H1 (cell line): ENCODE results near the gene AMH. TPM values are rescaled to one million over a fixed set of nuclear protein-coding genes. Genes with fewer than 3 reads are reported as not detected.

ENCODE experiments used
- POLR2A ChIP-seq, 2 experiments: IDR thresholded peaks; 1 replicate in 1 of 2; 2 replicates in 1 of 2; pipeline ENCODE4 v1.6.1; 2011; ENCODE audit warnings: low read depth in 2 of 2, low read length in 2 of 2, mild to moderate bottlenecking in 2 of 2; ENCODE audit errors: control extremely low read depth in 1 of 2
- RAD21 ChIP-seq, 2 experiments: IDR thresholded peaks in 1 of 2; conservative IDR thresholded peaks in 1 of 2; 2 replicates each; pipeline ENCODE4 v1.6.1; 2011; ENCODE audit warnings: low read depth in 2 of 2, low read length in 2 of 2, improper control_type of control experiment in 1 of 2, inconsistent platforms in 1 of 2, mild to moderate bottlenecking in 1 of 2, moderate library complexity in 1 of 2
- SIN3A ChIP-seq, 2 experiments: IDR thresholded peaks in 1 of 2; conservative IDR thresholded peaks in 1 of 2; 2 replicates each; pipeline ENCODE4 v1.6.1; 2011 to 2012; ENCODE audit warnings: low read length in 2 of 2, improper control_type of control experiment in 1 of 2, low read depth in 1 of 2, mild to moderate bottlenecking in 1 of 2
- polyA plus RNA-seq, 7 experiments: library from polyadenylated mRNA; depleted of rRNA in 3 of 7; stranded (reverse) in 5 of 7; unstranded in 2 of 7; fragments of >200 nt in 5 of 7; fragments of 200-250 nt in 2 of 7; gene quantifications; 1 replicate in 5 of 7; 2 replicates in 1 of 7; 4 replicates in 1 of 7; pipeline versions ENCODE4 v1.2.1 to v1.2.3, GENCODE V29; 2011 to 2013; ENCODE audit warnings: missing spikeins in 2 of 7, mixed read lengths in 2 of 7
- total RNA-seq: library from RNA; stranded (reverse); fragmentation: NEBNext Ultra II Directional; extraction: Animal tissue kit (Norgen Biotek cat#: 25700); gene quantifications from 2 replicates; pipeline ENCODE4 v1.2.1, GENCODE V29; 2021
- TF ChIP-seq, protein P1 (sequence below): fragments of 300-600 bp; sonication (generic); IDR thresholded peaks from 2 replicates; pipeline ENCODE4 v1.7.1; 2012; ENCODE audit warnings: low read length, moderate library complexity, mild to moderate bottlenecking, inconsistent platforms; ENCODE audit not compliant: insufficient replicate concordance
- TF ChIP-seq, protein P2 (sequence below), 3 experiments: IDR thresholded peaks; 1 replicate in 2 of 3; 2 replicates in 1 of 3; pipeline versions ENCODE4 v1.5.1 to v1.6.1; 2011; ENCODE audit warnings: low read length in 3 of 3, mild to moderate bottlenecking in 3 of 3, inconsistent platforms in 2 of 3, low read depth in 1 of 3, moderate library complexity in 1 of 3; ENCODE audit not compliant: insufficient read depth in 1 of 3; ENCODE audit errors: control extremely low read depth in 1 of 3
- TF ChIP-seq, protein P3 (sequence below): IDR thresholded peaks from 2 replicates; pipeline ENCODE4 v1.6.1; 2012; ENCODE audit warnings: inconsistent platforms

The AMH gene
- total and polyA plus RNA-seq, 2 of the 8 experiments (the other 6 are each of a cell fraction or from before 2014, with no cell fraction given) = 10.5 to 15.4 TPM

DNA sequence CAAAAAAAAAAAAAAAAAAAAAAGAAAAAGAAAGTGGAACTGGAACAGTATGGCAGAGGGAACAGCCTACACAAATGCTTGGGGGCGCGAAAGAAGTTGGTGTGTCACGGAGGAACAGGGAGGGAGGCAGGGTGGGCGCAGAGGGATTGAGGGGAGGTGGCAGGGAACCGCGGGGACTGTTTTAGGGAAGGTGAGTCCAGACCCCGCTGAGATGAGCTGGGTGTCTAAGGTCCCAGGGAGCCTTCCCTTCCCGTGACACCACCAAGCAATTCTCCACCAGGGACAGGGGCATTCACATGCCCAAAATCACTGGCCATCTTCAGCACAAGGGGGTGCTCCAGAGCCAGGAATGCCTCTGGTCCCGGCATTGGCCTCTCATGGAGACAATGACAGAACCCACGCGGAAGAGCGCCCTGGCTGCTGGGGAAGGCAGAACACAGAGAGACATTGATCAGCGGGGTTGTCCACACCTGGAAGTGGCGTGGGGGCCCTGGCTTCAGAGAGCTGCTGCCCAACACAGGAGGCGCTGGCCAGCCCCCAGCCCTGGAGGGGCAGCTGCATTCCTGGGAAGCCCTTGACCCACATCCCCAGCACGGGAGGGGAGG lies 25.9 kb downstream of the AMH start (continued):
- TF ChIP-seq, protein P1, sequence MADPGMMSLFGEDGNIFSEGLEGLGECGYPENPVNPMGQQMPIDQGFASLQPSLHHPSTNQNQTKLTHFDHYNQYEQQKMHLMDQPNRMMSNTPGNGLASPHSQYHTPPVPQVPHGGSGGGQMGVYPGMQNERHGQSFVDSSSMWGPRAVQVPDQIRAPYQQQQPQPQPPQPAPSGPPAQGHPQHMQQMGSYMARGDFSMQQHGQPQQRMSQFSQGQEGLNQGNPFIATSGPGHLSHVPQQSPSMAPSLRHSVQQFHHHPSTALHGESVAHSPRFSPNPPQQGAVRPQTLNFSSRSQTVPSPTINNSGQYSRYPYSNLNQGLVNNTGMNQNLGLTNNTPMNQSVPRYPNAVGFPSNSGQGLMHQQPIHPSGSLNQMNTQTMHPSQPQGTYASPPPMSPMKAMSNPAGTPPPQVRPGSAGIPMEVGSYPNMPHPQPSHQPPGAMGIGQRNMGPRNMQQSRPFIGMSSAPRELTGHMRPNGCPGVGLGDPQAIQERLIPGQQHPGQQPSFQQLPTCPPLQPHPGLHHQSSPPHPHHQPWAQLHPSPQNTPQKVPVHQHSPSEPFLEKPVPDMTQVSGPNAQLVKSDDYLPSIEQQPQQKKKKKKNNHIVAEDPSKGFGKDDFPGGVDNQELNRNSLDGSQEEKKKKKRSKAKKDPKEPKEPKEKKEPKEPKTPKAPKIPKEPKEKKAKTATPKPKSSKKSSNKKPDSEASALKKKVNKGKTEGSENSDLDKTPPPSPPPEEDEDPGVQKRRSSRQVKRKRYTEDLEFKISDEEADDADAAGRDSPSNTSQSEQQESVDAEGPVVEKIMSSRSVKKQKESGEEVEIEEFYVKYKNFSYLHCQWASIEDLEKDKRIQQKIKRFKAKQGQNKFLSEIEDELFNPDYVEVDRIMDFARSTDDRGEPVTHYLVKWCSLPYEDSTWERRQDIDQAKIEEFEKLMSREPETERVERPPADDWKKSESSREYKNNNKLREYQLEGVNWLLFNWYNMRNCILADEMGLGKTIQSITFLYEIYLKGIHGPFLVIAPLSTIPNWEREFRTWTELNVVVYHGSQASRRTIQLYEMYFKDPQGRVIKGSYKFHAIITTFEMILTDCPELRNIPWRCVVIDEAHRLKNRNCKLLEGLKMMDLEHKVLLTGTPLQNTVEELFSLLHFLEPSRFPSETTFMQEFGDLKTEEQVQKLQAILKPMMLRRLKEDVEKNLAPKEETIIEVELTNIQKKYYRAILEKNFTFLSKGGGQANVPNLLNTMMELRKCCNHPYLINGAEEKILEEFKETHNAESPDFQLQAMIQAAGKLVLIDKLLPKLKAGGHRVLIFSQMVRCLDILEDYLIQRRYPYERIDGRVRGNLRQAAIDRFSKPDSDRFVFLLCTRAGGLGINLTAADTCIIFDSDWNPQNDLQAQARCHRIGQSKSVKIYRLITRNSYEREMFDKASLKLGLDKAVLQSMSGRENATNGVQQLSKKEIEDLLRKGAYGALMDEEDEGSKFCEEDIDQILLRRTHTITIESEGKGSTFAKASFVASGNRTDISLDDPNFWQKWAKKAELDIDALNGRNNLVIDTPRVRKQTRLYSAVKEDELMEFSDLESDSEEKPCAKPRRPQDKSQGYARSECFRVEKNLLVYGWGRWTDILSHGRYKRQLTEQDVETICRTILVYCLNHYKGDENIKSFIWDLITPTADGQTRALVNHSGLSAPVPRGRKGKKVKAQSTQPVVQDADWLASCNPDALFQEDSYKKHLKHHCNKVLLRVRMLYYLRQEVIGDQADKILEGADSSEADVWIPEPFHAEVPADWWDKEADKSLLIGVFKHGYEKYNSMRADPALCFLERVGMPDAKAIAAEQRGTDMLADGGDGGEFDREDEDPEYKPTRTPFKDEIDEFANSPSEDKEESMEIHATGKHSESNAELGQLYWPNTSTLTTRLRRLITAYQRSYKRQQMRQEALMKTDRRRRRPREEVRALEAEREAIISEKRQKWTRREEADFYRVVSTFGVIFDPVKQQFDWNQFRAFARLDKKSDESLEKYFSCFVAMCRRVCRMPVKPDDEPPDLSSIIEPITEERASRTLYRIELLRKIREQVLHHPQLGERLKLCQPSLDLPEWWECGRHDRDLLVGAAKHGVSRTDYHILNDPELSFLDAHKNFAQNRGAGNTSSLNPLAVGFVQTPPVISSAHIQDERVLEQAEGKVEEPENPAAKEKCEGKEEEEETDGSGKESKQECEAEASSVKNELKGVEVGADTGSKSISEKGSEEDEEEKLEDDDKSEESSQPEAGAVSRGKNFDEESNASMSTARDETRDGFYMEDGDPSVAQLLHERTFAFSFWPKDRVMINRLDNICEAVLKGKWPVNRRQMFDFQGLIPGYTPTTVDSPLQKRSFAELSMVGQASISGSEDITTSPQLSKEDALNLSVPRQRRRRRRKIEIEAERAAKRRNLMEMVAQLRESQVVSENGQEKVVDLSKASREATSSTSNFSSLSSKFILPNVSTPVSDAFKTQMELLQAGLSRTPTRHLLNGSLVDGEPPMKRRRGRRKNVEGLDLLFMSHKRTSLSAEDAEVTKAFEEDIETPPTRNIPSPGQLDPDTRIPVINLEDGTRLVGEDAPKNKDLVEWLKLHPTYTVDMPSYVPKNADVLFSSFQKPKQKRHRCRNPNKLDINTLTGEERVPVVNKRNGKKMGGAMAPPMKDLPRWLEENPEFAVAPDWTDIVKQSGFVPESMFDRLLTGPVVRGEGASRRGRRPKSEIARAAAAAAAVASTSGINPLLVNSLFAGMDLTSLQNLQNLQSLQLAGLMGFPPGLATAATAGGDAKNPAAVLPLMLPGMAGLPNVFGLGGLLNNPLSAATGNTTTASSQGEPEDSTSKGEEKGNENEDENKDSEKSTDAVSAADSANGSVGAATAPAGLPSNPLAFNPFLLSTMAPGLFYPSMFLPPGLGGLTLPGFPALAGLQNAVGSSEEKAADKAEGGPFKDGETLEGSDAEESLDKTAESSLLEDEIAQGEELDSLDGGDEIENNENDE = no peak
- TF ChIP-seq, protein P2, sequence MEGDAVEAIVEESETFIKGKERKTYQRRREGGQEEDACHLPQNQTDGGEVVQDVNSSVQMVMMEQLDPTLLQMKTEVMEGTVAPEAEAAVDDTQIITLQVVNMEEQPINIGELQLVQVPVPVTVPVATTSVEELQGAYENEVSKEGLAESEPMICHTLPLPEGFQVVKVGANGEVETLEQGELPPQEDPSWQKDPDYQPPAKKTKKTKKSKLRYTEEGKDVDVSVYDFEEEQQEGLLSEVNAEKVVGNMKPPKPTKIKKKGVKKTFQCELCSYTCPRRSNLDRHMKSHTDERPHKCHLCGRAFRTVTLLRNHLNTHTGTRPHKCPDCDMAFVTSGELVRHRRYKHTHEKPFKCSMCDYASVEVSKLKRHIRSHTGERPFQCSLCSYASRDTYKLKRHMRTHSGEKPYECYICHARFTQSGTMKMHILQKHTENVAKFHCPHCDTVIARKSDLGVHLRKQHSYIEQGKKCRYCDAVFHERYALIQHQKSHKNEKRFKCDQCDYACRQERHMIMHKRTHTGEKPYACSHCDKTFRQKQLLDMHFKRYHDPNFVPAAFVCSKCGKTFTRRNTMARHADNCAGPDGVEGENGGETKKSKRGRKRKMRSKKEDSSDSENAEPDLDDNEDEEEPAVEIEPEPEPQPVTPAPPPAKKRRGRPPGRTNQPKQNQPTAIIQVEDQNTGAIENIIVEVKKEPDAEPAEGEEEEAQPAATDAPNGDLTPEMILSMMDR (IDR thresholded peaks at IDR 0.05; ENCODE audit: control extremely low read depth in 1 of 3, insufficient read depth in 1 of 3, low read depth in 1 of 3, low read length in 3 of 3) = peak; percentile 86 to 91 (median 89)
- TF ChIP-seq SIN3A (conservative IDR thresholded peaks at IDR 0.05 in 1 of 2, IDR thresholded peaks at IDR 0.05 in 1 of 2; ENCODE audit: low read depth in 1 of 2, low read length in 2 of 2) (peak; percentile 30 to 77; a peak in 2 of 4 replicates), RAD21 (IDR thresholded peaks at IDR 0.05 in 1 of 2, conservative IDR thresholded peaks at IDR 0.05 in 1 of 2; ENCODE audit: low read depth in 2 of 2, low read length in 2 of 2) (peak; percentile 82 to 84), POLR2A (IDR thresholded peaks at IDR 0.05; ENCODE audit: control extremely low read depth in 1 of 2, low read depth in 2 of 2, low read length in 2 of 2) (peak in 1 of 2 experiments; percentile 34; a peak in 1 of 3 replicates)
- TF ChIP-seq, protein P3, sequence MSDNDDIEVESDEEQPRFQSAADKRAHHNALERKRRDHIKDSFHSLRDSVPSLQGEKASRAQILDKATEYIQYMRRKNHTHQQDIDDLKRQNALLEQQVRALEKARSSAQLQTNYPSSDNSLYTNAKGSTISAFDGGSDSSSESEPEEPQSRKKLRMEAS = peak; percentile 53
